Pulmonary artery endothelial cell (primary cell): ENCODE data around the gene SUFU. TPM values are rescaled to one million over a fixed set of nuclear protein-coding genes. Genes with fewer than 3 reads are reported as not detected.

ENCODE experiments used
- DNase-seq: peaks from one replicate; pipeline ENCODE4 v3.0.0-alpha.2; 2011; ENCODE audit warnings: low read depth, low spot score
- total RNA-seq: library from RNA; depleted of rRNA; stranded (reverse); fragments of >200 nt; gene quantifications from 2 replicates; pipeline ENCODE4 v1.2.3, GENCODE V29; 2014

SUFU gene
- total RNA-seq, 1 donor from 2014 or later: 2.8 TPM

DNA sequence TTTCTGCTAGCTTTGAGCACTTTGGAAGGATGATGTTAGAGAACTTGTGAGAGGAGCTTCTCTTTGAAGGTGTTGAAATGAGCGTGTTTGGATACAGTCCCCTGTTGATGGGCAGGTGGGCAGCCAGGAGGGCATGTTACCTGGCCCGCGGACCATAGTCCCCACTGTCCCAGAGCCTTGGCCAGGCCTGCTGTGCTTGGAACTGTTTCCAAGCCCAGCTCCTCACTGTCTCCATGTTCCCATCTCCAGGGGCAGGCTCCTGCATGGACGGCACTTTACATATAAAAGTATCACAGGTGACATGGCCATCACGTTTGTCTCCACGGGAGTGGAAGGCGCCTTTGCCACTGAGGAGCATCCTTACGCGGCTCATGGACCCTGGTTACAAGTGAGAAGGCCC, 113.3 kb downstream of the SUFU start:
- no peak for DNase-seq

DNA sequence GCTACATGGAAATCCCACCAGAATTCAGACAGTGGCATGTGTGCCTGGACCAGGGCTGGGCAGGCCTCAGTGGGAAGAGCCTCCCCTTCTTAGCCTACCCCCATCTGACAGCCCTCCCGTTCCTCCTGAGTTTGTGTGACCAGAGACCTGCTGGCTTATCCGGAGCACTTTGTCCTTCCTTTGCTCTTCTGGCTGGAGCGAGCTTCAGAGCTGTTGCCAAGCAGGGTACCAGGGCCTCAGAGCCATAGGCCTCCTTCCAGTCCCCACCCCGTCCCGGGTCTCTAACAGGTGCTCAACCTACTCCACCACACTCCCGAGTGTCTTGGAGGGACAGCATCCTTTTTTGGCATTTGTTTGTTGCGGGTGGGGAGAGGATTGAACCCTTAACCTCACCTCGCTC, 114.0 kb downstream of the SUFU start:
- DNase-seq: no peak

DNA sequence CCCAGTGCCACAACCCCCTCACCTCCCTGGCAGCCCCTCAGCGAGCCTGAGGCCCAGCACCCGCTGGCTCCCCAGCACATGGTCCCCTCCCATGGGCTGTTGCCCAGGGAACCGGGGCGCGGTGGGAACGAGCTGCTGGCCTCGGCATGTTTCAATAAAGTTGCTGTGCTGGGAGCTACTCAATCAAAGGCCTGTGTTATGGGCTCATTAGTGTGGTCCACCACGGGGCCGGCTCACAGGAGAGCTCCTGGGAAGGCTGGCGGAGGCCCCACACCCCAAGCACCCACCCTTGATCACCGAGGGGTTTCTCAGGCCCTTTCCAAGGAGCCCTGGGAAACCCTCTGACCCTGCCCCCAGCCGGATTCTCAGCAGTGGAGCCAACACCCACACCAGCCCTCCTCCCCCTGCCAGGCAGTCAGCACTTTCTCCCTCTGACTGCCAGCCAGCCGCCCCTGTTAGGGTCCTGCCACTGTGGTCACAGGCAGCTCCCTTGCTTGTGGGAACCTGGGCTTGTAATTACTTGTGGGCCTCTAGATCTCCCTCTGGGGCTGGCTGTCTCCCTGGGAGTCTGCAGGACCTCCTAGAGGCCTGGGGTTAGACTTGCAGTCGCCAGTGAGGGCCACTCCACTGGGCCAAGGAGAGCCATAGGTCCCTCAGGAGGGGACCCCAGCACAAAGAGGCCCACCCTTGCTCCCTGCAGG, 115.7 kb downstream of the SUFU start:
- no peak for DNase-seq

DNA sequence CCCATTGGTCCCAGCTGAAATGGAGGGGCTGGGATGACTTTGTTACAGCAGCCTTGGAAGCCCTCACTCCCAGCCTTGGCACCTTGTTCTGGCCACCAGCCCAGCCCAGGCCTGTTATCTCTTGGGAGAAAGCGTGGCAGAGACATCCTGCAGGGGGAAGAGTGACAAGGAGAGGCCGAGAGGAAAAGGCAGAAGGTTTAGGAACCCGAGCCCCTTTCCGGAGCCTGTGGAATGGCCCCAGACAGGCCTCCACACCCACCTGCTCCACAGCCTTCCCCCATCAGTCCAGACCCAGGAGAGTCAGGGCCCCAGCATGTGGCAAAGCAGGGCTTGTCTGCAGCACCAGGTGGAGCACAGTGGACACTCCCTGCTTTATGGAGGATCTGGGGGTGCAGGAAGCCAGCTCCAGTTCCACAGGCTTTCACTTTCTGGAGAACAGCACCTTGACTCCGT, 116.4 kb downstream of the SUFU start:
- no peak for DNase-seq

DNA sequence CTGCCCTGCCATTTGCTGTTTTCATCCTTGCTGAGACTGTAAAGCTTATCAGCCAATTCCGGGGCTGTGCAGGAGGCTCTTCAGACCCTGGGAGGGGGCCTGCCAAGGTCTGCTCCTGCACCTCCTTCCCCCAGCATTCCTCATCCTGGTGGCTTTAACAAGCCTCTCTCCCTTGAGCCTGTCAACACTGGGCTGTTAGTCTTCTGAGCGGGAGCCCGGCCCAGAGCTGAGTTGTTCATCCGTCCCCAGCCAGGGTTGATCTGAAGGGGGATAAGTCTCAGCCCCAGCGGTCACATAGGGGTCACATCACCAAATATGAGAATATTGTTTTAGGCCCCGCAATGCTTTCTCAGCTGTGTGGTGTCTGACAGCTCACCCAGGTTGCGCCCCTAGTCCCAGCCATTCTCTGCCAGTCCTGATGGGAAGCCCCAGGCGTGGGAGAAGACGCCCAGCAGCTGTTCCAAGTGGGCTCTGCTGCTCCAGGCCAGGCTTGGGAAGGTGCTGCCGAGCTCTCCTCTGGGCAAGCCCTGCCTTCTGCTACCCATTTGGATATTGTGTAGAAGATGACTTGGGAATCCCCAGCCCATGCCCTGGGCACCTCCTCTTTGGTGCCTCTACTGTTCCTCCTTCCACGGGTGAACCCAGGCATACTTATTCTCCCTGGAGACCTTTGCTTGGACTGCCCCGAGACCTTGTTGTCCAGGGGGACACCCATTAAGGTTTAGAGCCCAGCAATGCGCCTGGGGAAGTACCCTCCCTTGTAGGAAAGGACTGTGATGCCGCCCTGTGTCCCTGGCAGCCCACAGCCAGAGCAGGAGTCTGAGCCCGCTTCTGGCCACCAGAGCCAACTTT, 117.0 kb downstream of the SUFU start:
- DNase-seq: no peak

DNA sequence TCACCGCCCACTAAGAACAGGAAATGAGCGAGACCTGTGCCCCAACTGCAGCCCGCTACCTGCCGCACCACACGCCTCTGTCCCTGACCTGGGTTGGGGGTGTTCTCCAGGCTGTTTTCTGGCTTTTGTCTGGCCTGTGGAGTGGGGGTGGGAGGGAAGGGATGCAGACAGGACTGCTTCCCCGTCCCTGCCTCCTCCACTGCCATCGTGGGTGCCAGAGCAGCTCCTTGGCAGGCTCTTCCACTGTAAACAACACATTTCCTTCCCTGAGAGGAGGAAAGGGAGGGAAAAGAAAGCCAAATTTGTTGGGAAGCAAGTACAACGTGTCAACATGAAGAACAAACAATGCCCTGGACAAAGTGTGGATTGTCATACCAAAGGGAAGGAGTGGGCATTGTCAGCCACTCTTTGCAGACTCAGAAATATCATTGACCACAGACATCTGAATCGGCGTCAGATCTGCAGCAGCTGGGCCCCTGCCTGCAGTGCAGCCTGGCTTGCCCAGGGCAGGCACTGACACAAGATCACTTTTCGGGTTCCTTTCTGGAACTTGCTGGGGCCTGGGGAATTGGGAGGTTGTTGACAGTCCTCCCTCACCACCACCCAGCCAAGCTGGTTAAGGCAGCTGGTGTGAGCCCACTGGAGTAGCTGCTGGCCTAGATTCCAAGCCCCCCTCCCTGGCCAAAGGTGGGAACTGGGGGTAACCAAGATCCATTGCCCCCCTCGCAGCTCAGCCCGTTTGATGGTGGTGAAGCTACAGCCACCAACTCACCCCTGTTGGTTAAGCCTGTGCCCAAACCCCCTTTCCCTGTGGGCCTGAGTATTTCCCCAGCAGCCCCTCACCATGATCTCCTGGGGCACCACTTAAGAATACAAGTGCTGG, 117.9 kb downstream of the SUFU start:
- DNase-seq: no peak

DNA sequence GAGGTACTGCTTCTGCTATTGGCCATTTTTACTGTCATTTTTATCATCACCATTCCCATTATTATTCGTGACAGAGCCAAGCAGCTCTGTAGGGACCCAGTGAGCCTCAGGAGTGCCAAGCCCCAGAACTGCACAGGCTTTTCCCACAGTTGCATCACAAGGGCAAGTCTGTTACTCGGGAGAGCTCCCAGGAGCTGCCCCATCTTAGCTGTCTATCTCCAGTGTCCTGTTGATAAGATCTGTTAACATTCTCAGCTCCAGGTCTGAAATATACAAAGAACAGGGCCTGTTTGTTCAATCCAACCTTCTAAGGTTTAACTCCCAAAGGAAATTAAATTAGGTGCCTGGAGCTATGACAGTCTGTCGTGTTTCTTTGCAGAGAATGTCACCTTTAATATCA, 120.3 kb downstream of the SUFU start:
- DNase-seq: no peak

DNA sequence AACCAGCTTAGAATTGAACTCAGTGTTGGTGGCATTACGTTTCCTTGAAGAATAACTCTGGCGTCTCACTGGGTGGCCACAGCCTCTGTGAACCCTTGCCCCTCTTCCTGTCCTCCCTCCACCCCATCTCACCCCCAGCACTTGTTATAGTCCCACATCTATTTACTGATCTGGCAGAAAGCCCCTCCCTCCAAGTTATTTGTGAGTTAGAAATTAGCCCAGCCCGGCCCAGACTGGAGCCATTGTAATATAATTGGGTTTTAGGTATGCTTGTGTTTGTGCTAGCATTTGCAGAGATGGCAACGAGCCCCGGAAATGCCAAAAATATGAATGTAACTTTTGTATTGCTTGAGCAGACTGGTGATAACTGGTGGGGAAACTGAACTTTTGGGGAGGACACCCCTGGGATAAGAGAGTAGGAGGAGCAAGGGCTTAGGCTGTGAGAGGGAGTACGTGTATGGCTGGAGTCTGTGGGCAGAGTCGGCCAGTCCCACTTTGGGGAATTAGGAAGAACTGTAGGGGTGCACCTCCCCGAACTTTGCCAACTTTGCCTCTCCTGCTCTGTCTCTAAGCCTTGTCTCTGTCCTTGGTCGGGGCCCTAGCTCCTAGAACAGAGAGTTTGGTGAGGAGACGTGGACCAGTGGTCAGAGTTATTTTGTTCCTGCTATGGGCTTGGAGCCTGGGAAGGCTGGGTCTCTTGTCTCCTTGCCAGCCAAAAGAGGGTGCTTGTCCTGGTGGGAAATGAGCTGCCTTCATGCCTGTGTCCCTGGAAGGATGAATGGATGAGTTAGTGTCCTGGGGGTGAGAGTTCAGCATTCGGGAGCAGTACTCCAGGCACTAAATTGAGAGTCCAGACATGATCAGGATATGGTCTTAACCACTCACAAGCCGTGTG, 121.2 kb downstream of the SUFU start:
- no peak for DNase-seq

DNA sequence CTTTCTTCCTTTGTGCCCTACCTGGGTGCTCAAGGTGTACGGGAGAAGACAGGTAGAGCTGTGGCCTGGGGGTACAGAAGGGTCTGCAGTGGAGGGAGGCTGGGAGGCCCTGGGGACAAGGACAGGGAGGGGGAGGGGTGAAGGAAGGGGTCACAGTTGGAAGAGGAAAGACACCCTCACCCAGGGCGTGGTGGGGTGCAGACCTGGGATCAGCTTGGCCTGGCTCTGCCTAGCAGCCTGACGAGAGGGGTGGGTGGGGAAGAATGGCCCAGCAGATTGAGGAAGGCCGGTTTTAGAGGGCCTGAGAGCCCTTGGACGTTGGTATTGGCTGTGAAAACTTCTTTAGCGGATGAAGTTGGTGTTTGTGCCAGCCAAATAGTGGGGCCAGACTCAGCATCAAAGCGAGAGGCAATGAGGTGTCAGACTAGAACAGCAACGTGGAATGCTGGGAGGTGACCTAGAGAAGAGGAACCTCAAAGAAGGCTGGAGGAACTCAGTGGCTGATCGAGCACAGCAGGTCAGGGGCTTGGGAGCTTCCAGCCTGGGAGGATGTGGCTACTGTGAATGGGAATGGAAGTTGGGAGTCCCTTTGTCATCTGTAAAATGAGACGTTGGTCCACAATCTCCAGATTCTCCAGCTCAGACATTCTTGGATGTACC, 122.4 kb downstream of the SUFU start:
- no peak for DNase-seq

DNA sequence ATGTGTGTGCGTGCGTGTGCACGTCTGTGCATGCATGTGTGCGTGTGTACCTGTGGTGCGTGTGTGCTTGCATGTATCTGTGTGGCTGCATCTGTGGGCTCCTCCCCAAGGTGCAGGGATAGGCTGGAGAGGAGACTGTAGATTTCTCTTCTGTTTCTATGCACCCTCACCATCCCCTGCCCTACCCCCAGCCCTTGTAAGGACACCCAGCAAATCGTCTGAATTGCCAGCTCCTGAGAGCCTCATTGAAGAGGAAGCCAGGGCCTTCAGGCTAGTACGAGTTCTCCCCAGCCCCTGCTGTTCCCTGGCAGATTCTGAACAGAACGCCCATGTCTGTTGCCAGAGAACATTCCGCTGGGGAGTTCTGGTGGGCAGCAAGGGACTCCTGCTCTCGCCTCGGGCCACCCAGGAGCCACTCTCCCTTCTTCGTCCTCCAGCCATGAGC, 123.5 kb downstream of the SUFU start:
- DNase-seq: no peak

DNA sequence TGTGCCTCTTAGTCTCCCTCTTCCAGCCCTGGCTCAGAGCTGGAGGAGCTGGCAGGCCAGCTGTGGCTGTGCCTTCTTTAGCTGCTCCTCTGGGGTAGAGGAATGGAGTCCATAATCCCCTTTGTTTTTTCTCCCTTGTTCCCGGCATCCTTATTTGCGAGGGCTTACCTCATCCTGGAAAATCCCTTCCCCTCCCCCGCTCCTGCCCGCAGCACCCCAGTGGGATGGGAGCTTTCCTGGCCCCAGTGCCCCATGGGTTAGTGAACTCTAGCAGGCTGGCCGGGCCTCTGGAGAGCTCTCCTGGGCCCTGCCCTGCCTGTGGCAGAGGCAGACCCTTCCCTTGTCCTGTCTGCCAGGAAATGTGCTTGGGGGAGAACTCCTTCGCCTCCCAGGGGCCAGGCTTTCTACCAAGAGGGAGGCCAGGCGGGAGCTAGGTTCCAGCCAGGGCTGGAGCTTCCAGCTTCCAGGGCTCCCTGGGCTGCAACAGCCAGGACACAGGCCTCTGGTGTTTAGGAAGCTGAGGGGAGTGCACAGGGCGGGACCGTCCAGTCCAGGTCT, 124.0 kb downstream of the SUFU start:
- no peak for DNase-seq

DNA sequence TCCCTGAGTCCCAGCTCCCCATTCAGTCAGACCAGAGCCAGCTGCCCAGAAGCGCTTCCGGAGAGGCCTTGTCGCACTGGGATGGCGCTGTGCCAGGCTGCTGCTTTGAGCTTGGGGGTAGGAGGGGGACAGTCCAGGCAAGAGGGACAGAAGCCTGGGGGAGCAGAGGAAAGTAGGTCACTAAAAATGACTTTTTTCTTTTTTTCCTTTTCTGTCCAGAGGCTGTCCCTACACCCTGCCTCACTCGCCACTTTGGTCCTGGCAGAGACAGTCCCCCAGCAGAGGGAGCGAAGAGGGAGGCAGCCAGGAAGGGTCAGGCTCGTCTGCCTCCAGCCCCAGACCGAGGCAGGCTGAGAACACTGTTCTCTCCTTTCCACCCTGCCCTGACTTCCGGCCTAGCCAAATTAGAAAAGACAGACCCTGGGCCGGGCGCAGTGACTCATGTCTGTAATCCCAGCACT, 124.7 kb downstream of the SUFU start:
- DNase-seq: no peak

DNA sequence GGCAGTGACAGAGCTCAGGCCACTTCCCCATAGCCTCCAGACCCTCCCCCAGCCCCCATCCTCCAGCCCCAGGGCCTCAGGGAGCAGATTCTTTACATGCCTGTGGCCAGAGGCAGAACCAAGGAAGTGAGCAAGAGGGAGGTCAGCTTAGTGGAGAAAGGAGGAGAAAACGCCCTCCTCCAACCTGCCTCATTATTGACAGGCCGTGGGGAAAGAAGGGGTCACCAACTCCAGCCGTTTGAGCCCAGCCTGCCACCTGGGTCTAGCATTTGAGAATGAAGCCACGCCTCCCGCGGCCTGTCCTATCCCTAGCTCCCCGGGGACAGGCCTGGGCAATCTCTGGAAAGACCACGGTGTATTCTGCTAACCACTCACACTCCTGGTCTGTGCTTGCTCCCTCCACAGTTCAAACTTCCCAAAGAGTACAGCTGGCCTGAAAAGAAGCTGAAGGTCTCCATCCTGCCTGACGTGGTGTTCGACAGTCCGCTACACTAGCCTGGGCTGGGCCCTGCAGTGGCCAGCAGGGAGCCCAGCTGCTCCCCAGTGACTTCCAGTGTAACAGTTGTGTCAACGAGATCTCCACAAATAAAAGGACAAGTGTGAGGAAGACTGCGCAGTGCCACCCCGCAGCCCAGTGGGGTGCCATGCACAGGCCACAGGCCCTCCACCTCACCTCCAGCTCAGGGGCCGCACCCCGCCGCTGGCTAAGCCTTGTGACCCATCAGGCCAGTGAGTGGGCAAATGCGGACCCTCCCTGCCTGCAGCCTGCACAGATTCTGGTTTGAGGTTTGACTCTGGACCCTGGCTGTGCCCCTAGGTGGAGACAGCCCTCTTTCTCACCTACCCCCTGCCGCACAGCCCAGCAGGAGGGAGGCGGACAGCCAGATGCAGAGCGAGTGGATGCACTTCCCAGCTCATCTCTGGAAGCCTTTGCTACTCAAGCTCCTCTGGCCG, 126.2 kb downstream of the SUFU start:
- no peak for DNase-seq

DNA sequence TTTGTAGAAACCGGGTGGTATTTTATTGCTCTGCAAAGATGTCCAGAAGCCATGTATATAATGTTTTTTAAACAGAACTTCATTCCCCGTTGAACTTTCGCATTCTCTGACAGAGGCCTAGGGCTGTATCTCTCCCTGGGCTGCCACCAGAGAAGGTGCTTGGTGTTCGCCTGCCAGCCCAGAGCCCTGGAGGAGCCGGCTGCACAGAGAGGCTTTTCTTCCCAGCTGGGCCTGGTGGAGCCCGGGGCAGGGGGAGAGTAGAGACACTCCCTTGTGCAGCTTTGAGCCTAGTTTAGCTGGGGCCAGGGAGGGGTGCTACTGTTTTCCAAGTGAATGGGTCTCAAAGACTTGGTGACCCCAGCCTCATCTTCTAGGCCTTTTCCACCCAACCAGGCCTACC, 126.9 kb downstream of the SUFU start:
- DNase-seq: no peak

DNA sequence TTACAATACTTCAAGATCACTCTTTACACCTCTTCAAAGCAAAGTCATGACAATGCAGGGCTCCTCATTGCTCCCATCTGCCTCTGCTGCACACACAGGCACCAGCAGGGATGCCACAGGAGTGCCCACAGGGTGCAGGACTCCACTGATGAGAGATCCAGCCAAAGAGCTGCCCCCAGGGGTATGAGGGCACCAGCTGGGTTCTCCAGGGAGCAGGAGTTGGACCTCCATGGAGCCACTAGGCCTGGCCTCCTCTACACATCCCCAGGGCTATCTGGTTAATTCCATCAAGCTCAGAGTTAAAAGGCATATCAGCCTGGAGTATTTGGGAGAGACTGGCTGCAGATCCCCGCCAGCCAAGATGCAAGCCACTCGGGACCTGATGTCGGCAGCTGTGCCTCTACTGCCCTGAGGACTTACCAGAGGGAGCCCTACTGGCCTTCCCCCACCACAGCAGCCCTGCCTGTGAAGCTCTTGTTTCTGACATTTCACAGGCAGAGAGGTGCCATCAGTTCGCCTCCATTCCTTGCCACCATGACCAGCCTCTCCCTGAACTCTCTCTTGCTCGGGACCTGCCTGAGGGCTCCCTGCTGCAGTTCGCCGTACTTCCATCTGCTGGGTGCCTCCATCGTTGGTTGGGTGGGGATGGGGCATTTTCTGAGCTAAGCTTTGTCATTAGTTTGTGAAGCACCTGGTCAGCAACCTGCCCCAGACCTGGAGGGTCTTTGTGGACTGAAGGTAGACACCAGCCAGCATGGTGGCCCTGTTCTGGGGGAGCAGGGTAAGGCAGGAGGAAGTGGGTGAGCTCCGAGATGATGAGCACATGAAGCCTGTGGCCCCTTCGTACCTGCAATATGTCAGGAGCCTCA, 128.0 kb downstream of the SUFU start:
- no peak for DNase-seq

DNA sequence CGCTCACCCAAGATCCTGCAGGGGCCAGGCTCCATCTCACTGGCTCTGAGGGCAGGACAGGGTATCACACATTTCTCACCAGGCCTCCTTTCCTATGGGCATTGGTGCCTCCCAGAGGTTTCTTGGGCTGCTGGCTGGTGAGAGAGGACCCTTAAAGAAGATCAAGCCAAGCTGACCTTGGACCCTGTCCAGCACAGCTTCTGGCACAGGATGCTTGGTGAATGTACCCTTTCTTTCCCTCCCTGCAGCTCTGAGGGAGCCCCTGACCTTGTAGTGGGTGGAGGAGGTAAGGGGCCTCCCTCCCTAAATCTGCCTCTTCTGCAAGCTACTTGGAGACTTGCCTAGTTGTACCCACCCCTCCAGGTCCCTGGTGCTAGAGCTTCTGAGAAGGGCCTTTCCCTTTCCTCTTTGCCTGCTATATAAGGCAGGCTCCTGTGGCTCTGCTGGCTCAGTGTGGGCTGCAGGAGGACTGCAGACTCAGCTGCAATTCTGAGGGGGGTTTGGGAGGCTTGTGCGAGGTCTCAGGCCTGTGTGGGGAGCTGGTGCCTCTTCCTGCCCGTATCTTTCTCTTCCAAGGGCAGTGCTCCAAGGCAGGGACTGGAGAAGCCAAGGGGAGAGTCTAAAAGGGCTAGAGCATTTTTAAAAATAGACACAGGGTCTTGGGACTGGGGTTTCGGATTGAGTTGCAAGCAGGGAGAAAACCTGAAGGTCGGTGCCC, 128.8 kb downstream of the SUFU start:
- no peak for DNase-seq

DNA sequence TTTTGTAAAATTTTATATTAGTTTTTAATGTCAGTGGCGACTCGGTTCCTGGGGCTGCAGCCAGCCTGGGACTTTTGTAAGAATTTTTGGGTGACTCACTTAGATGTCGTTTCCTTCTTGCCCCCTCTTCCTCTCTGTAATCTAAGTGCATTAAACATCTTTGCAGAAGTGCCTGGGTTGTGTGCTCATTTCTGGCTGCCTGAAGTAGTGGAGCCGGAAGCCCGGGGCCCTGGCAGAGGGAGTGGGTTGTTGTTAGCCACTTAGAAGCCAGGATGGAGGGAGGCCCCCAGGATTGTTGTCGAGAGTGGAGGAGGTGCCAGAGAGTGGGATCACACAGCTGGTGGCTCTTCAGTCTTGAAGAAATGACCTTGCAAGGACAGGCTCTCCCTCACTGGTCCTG, 129.5 kb downstream of the SUFU start:
- peak; percentile 93 for DNase-seq
